ENCODE data around the gene MLLT10. TPM values are rescaled to one million over a fixed set of nuclear protein-coding genes. Genes with fewer than 3 reads are reported as not detected.
A peak's percentile ranks its signal among the peaks of the same experiment; 100 is the strongest.
"Not testable (repeated sequence)": the region's sequence is repeated elsewhere in the genome, so short reads cannot be mapped to it uniquely, and the experiment has no call there.

MLLT10 gene
- total and polyA plus RNA-seq, 9 of the 15 experiments (the other 6 are each of a cell fraction or from before 2014, with no cell fraction given), result 18.8 to 81.4 (median 64.2) TPM

DNA sequence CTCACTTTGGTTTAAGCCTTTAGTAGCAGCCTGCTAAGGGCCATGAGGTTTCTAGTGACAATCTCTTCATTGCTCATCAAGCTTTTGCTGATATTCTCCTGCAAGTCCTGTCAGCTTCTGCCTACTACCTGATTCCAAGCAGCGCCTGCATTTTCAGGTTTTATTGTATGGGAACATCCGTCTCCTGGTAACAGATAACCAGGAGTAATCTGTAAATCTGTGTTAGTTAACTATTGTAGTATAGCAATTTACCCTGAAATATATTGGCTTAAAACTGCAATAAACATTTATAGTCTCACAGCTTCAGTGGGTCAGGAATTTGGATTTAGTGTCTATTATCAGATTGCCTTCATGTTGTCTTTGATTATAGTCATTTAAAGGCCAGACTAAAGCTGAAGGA is 94.0 kb downstream of the MLLT10 start:
- Histone ChIP-seq H3K4me3 (no peak overlapping the region), H2AFZ (ENCODE audit: low read depth, low read length) (no peak overlapping the region), H3K9ac (ENCODE audit: insufficient read depth in 1 of 2, low read depth in 2 of 2, low read length in 2 of 2) (no peak overlapping the region), H3K9me1 (ENCODE audit: control insufficient read depth, insufficient read depth, low read length) (no peaks in the 10 kb centered on the region), H3K9me3 (replicated peaks; ENCODE audit: control insufficient read depth, insufficient read depth, low read depth, low read length) (no peaks in the 10 kb centered on the region), H3K79me2 (ENCODE audit: control insufficient read depth, insufficient read depth, low read length) (peaks cover 18% of the 10 kb centered on the region; the same call in 1 of the 3 replicates), H3K4me1 (replicated peaks in 1 of 2; ENCODE audit: control insufficient read depth in 2 of 2, insufficient read depth in 2 of 2, low read length in 2 of 2) (no peaks in the 10 kb centered on the region; a peak in 1 of 5 replicates), H3K4me2 (ENCODE audit: insufficient read depth, low read length) (no peak overlapping the region), H3K36me3 (ENCODE audit: control insufficient read depth, insufficient read depth, low read length) (peaks cover 78% of the 10 kb centered on the region), H3K27me3 (ENCODE audit: control insufficient read depth in 2 of 2, insufficient read depth in 2 of 2, low read length in 2 of 2) (no peaks in the 10 kb centered on the region), H4K20me1 (replicated peaks; ENCODE audit: control insufficient read depth, insufficient read depth, low read length) (no peaks in the 10 kb centered on the region), H3K27ac (ENCODE audit: extremely low read depth, low read depth, low read length) (no peak overlapping the region)
- no peak for ATAC-seq
- DNase-seq (ENCODE audit: extremely low read depth in 1 of 4, low spot score in 3 of 4), result no peak
- POLR2A ChIA-PET, result interaction anchor here (0.5 to 1.0 kb wide), 2 partner anchors 24 to 556 kb away, joined by 3 read pairs; no protein-coding TSS in a partner anchor
- in situ Hi-C loops (cut with MboI) (no loop called here), intact Hi-C loops (cut with micrococcal nuclease) (loop anchor here (10.0 kb wide), 1 partner anchor 97 kb away; no protein-coding TSS in a partner anchor)
- TF ChIP-seq HNRNPH1 (optimal IDR thresholded peaks at IDR 0.05; ENCODE audit: low read depth, low read length), result no peak
- TF ChIP-seq BHLHE40 (IDR thresholded peaks at IDR 0.05; ENCODE audit: low read length), result no peak
- no peak for TF ChIP-seq TGIF2 (CRISPR knock-in tag; IDR thresholded peaks at IDR 0.05)
- TF ChIP-seq, protein P1, sequence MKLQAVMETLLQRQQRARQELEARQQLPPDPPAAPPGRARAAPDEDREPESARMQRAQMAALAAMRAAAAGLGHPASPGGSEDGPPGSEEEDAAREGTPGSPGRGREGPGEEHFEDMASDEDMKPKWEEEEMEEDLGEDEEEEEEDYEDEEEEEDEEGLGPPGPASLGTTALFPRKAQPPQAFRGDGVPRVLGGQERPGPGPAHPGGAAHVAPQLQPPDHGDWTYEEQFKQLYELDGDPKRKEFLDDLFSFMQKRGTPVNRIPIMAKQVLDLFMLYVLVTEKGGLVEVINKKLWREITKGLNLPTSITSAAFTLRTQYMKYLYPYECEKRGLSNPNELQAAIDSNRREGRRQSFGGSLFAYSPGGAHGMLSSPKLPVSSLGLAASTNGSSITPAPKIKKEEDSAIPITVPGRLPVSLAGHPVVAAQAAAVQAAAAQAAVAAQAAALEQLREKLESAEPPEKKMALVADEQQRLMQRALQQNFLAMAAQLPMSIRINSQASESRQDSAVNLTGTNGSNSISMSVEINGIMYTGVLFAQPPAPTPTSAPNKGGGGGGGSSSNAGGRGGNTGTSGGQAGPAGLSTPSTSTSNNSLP (IDR thresholded peaks at IDR 0.05; ENCODE audit: borderline replicate concordance, low read depth, low read length), result no peak
- no peak for TF ChIP-seq SIRT6 (IDR thresholded peaks at IDR 0.05; ENCODE audit: low read depth, low read length)
- TF ChIP-seq PHTF2 (CRISPR knock-in tag; IDR thresholded peaks at IDR 0.05), result no peak
- TF ChIP-seq CBX3 (IDR thresholded peaks at IDR 0.05; ENCODE audit: borderline replicate concordance in 1 of 2, low read length in 2 of 2), result no peak
- TF ChIP-seq SRF (CRISPR knock-in tag; IDR thresholded peaks at IDR 0.05), result no peak
- no TSS peak for BruUV-seq (replicated peaks)
- FAIRE-seq, result peak; percentile 23
- WGBS (ENCODE audit: insufficient coverage, low coverage, missing lambda C conversion rate), result 97% methylated on average over 2 of the region's 2 CpGs
- CTCF ChIA-PET (ENCODE audit: low intra/inter-chr PET ratio), result no interaction called here

DNA sequence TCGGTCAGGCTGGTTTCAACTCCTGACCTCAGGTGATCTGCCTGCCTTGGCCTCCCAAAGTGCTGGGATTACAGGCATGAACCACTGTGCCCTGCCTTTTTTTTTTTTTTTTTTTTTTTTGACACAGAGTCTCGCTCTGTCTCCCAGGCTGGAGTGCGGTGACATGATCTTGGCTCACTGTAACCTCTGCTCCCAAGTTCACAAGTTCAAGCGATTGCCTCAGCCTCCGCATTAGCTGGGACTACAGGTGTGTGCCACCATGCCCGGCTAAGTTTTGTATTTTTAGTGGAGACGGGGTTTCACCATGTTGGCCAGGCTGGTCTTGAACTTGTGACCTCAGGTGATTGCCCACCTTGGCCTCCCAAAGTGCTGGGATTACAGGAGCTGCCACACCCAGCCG is 94.6 kb downstream of the MLLT10 start:
- H3K27ac ChIP-seq (ENCODE audit: extremely low read depth, low read depth, low read length); ATAC-seq; H3K27me3 ChIP-seq (ENCODE audit: control insufficient read depth in 2 of 2, insufficient read depth in 2 of 2, low read length in 2 of 2); H4K20me1 ChIP-seq (replicated peaks; ENCODE audit: control insufficient read depth, insufficient read depth, low read length); BruUV-seq (replicated peaks); FAIRE-seq; in situ Hi-C loops (cut with MboI); H3K9me3 ChIP-seq (replicated peaks; ENCODE audit: control insufficient read depth, insufficient read depth, low read depth, low read length); DNase-seq (ENCODE audit: extremely low read depth in 1 of 4, low spot score in 3 of 4); H3K9me1 ChIP-seq (ENCODE audit: control insufficient read depth, insufficient read depth, low read length); H3K9ac ChIP-seq (ENCODE audit: insufficient read depth in 1 of 2, low read depth in 2 of 2, low read length in 2 of 2); H2AFZ ChIP-seq (ENCODE audit: low read depth, low read length); H3K4me2 ChIP-seq (ENCODE audit: insufficient read depth, low read length); CTCF ChIA-PET (ENCODE audit: low intra/inter-chr PET ratio); H3K4me3 ChIP-seq; H3K4me1 ChIP-seq (replicated peaks in 1 of 2; ENCODE audit: control insufficient read depth in 2 of 2, insufficient read depth in 2 of 2, low read length in 2 of 2): not testable (repeated sequence)
- Histone ChIP-seq H3K79me2 (ENCODE audit: control insufficient read depth, insufficient read depth, low read length) (peaks cover 23% of the 10 kb centered on the region; the same call in 1 of the 3 replicates), H3K36me3 (ENCODE audit: control insufficient read depth, insufficient read depth, low read length) (peaks cover 77% of the 10 kb centered on the region)
- POLR2A ChIA-PET, result interaction anchor here (1.0 kb wide), 1 partner anchor 23 kb away, joined by 3 read pairs; no protein-coding TSS in a partner anchor
- WGBS (ENCODE audit: insufficient coverage, low coverage, missing lambda C conversion rate), result 94% methylated on average over 8 of the region's 8 CpGs
- intact Hi-C loops (cut with micrococcal nuclease), result loop anchor here (10.0 kb wide), 1 partner anchor 96 kb away; no protein-coding TSS in a partner anchor
